ENCODE results near the gene SPATA13.
"Not testable (repeated sequence)": the region's sequence is repeated elsewhere in the genome, so short reads cannot be mapped to it uniquely, and the experiment has no call there.

The SPATA13 gene

DNA sequence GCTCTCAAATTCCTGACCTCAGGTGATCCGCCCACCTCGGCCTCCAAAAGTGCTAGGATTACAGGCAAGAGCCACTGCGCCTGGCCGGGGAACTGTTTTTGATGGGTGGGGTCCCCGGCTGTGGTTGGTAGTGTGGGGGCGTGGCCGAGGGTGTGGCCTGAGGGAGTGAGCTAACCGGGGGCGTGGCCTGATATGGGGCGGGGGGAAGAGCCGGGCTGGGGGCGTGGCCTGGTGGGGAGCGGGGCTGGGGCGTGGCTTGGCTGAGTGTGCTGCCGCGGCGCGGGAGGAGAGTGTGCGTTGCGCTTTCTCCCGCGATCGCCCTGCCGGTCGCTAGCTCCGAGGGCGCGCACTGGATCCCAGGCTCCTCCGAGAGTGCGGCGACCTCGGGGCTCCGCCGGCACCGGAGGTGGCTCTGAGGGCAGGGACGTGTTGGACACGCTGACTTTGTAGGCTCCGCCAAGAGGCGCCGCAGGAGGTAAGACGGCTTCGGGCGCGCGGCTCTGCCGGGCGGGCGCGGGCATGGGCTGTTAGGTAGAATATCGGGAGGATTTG, at the start of gene SPATA13:
SPATA13 (plus strand) TSS at position 263 of the 552 bp plus-strand sequence. CDS start 62,210 bp downstream, outside the sequence.
- DNase-seq, result peak; percentile 78

DNA sequence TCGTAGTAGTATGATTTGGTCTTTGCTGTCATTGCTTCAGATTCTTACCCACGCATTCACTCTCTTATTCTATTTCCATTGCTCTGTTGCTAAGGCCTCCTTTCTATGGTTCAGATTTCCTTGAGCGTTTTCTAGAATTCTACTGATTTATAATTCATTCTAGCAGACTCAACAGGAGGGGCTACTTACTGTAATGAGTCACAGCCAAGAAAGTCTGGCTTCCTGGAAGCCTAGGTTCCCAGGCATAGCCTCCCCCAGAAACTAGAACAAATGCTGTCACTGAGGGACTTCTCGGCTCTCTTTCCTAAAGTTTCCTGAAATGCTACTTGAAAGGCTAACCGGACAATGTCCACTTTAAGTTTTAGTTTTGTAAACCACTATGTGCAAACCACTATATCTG, 47.7 kb upstream of the SPATA13 start:
- DNase-seq, result no peak

DNA sequence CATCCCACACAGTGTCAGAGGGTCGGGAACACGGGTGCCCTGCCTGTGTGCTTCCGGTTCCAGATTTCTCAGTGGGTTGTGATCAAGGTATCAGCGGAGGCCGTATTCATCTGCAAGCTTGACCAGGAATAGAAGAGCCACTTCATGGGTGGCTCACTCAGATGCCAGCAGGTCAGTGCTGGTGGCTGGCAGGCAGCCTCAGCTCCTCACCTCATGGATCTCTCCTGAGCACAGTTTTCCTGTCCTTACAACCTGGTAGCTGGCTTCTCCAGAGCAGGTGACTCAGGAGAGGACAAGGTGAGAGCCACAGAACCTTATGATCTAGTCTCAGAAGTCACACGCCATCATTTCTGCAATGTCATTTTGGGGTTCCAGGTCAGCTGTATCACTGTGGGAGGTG, 44.8 kb upstream of the SPATA13 start:
- no peak for DNase-seq

DNA sequence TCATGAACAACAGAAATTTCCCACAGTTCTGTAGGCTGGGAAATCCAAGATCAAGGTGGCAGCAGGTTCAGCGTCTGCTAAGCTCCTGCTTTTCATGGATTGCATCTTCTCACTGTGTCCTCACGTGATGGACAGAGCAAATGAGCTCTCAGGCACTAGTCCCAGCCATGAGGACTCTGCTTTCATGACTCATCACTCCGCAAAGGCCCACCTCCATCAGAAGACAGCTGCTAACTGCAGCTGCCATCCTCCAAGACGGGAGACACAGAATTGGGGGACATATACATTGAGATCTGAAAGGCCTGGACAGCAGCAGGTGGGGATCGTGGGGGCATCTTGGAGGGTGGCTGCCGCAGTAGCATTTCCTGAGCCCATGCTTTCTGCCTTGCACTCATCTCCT, 44.4 kb upstream of the SPATA13 start:
- DNase-seq, result no peak

DNA sequence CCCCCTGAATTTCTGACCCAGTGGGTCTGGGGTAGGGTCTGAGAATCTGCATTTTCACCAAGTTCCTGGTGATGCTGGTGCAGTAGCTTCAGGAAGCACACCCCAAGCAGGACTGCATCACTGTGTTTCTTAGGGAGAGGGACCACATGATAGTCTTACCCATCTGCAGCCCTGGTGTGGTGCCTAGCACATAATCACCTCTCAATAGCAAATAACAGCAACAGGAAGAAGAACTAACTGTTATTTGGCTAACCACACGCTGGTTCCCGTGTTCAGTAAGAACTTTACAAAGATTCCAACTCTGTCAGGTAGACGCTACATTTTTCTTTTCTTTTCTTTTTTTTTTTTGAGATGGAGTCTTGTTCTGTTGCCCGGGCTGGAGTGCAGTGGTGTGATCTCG, 41.9 kb upstream of the SPATA13 start:
- no peak for DNase-seq

DNA sequence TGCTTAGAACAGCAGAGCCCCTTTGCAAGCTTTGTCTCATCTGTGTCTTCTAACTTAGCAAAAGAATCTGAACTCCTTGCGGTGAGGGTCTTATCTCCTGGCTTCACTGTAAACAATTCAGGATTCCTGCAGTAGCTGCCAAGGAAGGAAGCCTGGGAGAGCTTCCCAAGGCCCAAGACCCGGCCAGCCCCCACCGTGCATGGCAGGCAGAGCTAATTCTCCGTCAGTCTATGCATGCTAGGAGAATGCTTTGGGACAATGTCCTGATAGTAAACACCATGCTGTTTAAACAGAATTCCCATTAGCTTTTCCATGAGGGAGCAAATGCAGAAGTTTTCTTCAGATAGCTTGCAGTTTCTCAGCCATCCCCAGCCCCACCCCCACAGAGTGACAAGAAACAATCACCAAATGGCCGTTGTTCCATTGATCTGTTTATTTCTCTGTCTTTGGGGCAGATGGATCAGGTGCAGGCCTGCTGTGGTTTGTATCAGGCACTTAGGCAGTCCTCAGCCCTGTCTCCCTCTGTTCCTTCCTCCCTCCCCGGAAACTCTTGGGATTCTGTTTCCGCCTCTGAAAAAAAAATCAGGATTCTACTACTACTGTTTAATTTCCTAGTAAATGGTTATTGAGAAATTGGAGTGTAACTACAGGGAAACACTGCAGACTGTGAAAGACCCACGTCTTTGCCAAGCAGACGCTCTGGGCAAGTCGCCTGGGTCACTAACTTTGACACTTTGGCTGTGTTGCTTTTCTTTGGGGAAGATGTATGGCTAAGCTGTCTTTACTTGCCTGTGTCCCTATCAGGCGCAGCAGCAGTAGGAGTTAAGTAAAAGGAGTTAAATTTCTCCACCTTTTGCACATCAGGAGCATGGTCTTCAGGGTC, 40.7 kb upstream of the SPATA13 start:
- DNase-seq, result no peak

DNA sequence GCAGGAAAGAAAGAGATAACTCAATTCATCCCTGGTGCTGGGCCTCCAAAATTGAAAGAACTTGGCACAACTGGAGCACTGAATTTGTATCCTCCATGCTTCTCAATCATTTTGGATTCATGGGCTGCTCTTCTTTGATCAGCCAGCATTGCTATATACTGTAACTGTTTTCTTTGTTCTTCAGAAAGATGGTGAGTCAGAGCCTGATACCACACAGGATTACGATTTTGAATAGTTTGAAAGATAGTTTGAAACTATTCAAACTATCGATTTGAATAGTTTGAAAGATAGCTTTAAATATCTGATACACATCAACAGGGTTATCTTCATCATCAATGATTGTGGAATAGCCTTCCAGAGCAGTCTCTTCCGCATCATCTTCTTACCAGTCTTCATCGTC, 38.5 kb upstream of the SPATA13 start:
- not testable (repeated sequence) for DNase-seq

- DNase-seq, result no peak
Observed at GRCh38 chr13:24122569-24122968, 38.0 kb upstream of the SPATA13 start.

GRCh38 chr13:24123761-24124160, 36.8 kb upstream of the SPATA13 start:
- DNase-seq, result no peak

DNA sequence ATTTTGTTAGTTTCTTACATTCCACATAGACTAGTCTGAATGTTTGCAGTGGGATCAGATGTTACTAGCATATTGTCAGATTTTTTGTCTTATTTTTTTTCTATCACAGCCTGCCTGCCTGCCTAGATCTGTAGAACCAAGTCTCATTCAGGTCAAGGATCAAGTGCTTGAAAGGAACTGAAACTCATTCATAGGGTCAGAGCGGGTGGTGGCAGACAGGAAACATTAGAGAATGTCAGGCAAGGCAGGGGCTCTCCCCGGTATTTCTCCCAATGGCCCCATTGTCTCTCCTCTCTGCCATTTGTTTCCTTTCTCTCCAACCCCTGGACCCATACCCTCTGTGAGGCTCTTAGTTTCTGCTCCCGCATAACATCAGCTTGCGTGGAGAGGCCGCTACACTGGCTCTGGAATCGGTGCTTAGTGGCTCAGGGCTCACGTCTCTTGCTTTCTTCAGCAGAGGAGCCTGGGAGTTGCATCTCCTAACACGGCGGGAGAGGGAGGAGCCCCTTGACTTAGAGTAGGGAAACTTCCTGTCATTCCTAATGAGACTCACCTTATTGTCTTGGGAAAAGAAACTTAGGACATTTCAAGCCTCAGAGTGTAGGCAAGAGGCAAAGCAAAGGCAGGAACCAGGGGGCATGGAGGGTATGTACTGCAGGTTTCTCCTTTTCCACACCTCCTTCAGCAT, 35.6 kb upstream of the SPATA13 start:
- DNase-seq, result no peak

- no peak for DNase-seq
Observed at GRCh38 chr13:24127116-24127631, 33.3 kb upstream of the SPATA13 start.

- no peak for DNase-seq
Observed at GRCh38 chr13:24128112-24128511, 32.4 kb upstream of the SPATA13 start.

GRCh38 chr13:24128962-24129361, 31.6 kb upstream of the SPATA13 start:
- no peak for DNase-seq

DNA sequence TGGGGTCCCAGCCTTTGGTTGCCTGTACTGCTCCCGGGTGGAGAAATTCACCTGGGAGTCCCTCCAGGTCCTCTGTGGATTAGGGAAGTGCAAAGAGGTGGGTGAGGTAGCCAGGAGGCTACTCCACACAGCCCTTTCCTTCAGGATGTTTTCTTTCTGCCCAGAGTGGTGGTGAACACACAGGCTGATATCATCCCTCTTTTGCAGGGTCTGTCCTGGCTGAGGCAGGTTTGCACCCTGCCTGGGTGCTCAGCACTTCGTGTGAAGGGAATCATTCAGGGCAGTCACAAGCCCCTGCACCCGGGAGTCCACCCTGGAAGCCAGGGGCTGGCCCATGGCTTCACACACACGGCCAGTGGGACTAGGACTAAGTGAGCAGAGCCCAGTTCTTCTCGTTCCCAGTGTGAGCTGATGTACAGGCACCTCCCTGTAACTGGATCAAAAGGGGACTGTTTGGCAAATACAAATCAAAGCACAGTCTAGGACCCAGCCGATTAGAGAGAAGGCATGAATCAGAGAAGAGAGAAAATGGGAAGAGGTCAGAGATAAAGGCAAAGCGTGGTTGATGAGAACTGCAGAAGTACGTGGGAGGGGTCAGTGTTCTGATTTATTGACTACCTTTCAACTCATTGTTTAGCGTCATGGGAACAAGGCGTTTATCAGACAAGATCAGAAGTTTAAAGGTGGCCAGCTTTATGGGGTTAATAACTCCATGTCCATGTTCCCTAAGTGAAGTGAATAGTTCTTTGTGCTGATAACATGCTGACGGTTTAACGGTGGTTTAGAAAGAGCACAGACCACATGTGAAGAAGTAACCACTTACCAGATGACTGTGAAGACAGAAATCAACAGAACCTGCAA, 30.4 kb upstream of the SPATA13 start:
- DNase-seq, result no peak

DNA sequence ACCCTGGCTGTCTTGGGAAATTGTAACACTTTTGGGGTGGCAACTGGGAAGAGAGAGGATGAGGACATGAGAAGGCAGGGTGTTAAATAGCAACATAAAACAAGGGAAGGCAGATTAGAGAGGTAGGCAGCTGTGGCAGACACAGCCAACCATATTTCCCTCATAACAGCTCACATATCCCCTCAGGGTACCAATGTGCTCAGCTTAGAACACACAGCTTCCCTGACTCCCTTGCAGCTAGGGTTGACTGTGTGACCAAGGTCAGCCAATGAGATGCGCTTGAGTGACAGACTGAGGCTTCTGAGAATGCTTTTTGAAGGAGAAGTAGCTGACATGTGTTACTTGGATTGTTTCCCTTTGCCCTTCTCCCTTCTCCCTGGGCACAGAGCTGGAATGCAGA, 28.8 kb upstream of the SPATA13 start:
- DNase-seq, result no peak

DNA sequence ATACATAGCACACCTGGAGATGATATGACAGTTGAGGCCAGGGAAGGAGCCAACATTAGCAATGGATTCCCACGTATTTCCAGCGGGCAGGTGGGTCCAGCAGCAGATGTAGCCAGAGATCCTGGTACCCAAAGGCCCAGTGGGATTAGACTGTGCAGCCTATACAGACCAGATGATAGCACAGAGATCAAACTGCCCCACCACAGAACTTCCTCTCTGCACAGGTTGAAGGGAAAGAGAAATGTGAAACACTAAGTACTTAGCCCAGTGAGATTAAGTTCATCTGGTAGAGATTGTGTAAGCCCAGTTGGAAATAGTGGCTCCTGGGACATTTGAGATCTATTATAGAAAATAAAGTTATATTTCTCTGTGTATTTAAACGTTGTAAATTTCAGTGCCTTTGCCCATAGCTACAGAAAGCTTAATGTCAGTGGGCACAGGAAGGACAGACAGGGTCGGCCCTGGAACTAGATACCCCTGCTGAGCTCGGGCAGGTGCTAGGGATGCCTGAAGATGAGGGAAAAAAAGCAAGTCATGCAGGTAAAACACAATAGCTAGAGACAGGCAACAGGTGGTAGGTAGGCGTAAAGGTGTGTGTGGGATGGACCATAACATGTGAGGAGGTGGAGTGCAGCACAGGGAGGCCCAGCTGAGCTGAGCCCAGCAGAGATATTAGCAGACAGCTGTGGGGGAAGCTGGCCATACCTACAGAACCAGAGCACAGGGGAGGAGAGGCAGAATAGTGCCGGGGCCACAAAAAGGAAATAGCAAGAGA, 27.3 kb upstream of the SPATA13 start:
- no peak for DNase-seq

- DNase-seq, result no peak
Observed at GRCh38 chr13:24134231-24134630, 26.3 kb upstream of the SPATA13 start.

GRCh38 chr13:24134757-24135156, 25.8 kb upstream of the SPATA13 start:
- no peak for DNase-seq

DNA sequence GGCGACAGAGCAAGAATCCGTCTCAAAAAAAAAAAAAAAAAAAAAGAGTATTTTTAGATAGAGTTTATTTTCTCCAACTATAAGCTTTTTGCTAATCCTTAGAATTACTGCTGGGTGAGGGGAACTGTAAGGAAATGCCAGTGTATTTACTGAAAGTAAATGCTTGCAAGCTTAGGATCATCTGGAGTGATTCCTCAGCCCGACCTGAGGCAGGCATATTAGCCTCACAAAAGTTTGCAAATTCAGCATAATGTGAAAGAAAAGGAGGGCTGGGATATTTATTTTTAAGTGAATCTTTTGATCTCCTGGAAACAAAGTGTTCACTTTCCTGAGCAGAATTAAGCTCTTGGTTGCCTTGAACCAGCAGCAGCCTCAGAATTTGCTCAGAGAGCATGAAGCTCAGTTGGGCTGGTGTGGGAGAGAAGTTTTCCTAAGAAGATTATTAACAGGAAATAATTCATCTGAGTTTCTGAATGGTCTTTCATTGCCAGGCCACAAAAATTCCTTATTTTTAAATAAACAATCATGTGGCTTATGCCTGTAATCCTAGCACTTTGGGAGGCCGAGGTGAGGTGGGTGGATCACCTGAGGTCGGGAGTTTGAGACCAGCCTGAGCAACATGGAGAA, 24.7 kb upstream of the SPATA13 start:
- no peak for DNase-seq

- no peak for DNase-seq
Observed at GRCh38 chr13:24138911-24139310, 21.6 kb upstream of the SPATA13 start.

- no peak for DNase-seq
Observed at GRCh38 chr13:24141333-24141910, 19.1 kb upstream of the SPATA13 start.
